Prostate gland (tissue), 2 donors: ENCODE data around the gene MYO18B. TPM values are rescaled to one million over a fixed set of nuclear protein-coding genes. Genes with fewer than 3 reads are reported as not detected.

Experiments used
- DNase-seq: peaks from one replicate; pipeline ENCODE4 v3.0.0-alpha.2; 2019; ENCODE audit warnings: low spot score
- H3K27ac ChIP-seq, 2 donors: fragments of 200-600 bp; sonication (generic); 2 replicates each; pipeline ENCODE4 v1.5.1; 2017 to 2019
- H3K27me3 ChIP-seq: fragments of 200-600 bp; sonication (generic); replicated peaks from 2 replicates; pipeline ENCODE4 v1.5.1; 2019; ENCODE audit not compliant: insufficient read depth
- H3K36me3 ChIP-seq, 2 donors: fragments of 200-600 bp; sonication (generic); 1 replicate in 1 of 2; 2 replicates in 1 of 2; pipeline versions ENCODE4 v1.5.1 to v1.8.1; 2017 to 2019
- H3K4me1 ChIP-seq: fragments of 200-600 bp; sonication (generic); replicated peaks from 2 replicates; pipeline ENCODE4 v1.5.1; 2019
- H3K4me3 ChIP-seq, 2 donors: fragments of 200-600 bp; sonication (generic); 2 replicates each; pipeline ENCODE4 v1.5.1; 2017 to 2019
- H3K9me3 ChIP-seq: fragments of 200-600 bp; sonication (generic); 2 replicates; pipeline ENCODE4 v1.5.1; 2017
- CTCF ChIP-seq, 4 experiments: fragments of 200-600 bp in 2 of 4; fragments of 450-650 bp in 2 of 4; sonication (generic) in 2 of 4; IDR thresholded peaks; 1 replicate in 3 of 4; 2 replicates in 1 of 4; pipeline ENCODE4 v1.5.1; 2016 to 2019; ENCODE audit warnings: antibody characterized with exemption in 4 of 4, mild to moderate bottlenecking in 2 of 4, moderate library complexity in 2 of 4
- POLR2A ChIP-seq: fragments of 450-650 bp; IDR thresholded peaks from one replicate; pipeline ENCODE4 v1.6.1; 2016; ENCODE audit warnings: antibody characterized with exemption, mild to moderate bottlenecking
- POLR2AphosphoS5 ChIP-seq: sonication (generic); formaldehyde crosslinking; IDR thresholded peaks from one replicate; pipeline ENCODE4 v1.6.1; 2017; ENCODE audit warnings: antibody characterized with exemption
- WGBS: methylation state at CpG from one replicate; pipeline ENCODE4 v1.1.5; 2018; 5-methylcytosine and 5-hydroxymethylcytosine counted together
- intact Hi-C: fragments of 100-400 bp; cut with DNase I; formaldehyde crosslinking; loops from one replicate; pipeline ENCODE4 v1.14.2; 2022
- total RNA-seq, 2 donors: library from RNA; depleted of rRNA; stranded (reverse); fragments of >200 nt; gene quantifications; one replicate each; pipeline ENCODE4 v1.1.0, GENCODE V29; 2016

Gene MYO18B
- total RNA-seq, 2 donors from 2014 or later = 3.1 to 7.1 TPM

DNA sequence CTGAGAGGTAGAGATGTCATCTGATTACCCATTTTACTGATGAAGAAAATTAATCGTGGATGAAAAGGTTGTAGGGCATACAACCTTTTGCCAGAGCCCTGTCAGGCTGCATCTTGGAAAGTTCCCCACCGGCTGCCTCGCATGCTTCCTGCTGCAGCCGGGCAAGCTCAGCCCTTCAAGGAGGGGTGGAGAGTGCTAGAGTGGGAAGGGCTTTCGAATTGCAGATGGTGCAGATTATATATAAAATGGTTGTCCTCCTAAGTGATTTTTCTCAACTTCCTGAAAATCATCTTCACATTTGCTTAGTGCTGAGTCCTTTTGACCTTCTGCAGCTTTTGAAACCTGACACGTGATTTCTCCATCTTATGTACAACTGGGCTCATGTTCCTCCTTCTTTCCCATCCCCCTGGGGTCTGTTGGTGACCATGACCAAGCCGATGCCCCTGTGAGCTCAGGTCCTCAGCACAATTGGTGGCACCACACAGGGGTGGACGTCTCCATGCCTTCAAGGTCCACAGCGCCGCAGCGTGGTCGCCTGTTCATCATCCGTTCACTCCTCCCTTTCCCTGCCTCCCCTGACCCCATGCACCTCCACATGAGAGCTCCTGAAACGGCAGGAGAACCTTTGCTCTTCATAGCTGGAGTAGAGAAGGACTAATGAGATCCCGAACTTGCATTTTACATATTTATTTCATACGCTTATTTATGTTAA is 47.6 kb upstream of the MYO18B start:
- DNase-seq = no peak
- intact Hi-C loops = loop anchor here (10.0 kb wide), 1 partner anchor 150 kb away; no protein-coding TSS in a partner anchor
- Histone ChIP-seq H3K4me1 (no peaks in the 10 kb centered on the region), H3K4me3 (no peak overlapping the region), H3K27ac (no peak overlapping the region), H3K27me3 (no peaks in the 10 kb centered on the region), H3K9me3 (no peaks in the 10 kb centered on the region), H3K36me3 (no peaks in the 10 kb centered on the region)
- TF ChIP-seq POLR2A = no peak
- no peak for TF ChIP-seq CTCF (IDR thresholded peaks at IDR 0.05)
- no peak for TF ChIP-seq POLR2AphosphoS5
- 89% methylated on average over 16 of the region's 16 CpGs for WGBS

- H3K36me3 ChIP-seq = no peaks in the 10 kb centered on the region
- H3K4me1 ChIP-seq = no peaks in the 10 kb centered on the region
- intact Hi-C loops = loop anchor here (10.0 kb wide), 1 partner anchor 150 kb away; no protein-coding TSS in a partner anchor
- H3K4me3 ChIP-seq = no peak overlapping the region
- H3K27me3 ChIP-seq = no peaks in the 10 kb centered on the region
- DNase-seq = no peak
- H3K9me3 ChIP-seq = no peaks in the 10 kb centered on the region
- TF ChIP-seq POLR2AphosphoS5 (no peak), CTCF (IDR thresholded peaks at IDR 0.05) (no peak), POLR2A (no peak)
- WGBS = 91% methylated on average over 5 of the region's 5 CpGs
- no peak overlapping the region for H3K27ac ChIP-seq
These were observed 46.8 kb upstream of the MYO18B start for GRCh38 chr22:25695146-25695545.

DNA sequence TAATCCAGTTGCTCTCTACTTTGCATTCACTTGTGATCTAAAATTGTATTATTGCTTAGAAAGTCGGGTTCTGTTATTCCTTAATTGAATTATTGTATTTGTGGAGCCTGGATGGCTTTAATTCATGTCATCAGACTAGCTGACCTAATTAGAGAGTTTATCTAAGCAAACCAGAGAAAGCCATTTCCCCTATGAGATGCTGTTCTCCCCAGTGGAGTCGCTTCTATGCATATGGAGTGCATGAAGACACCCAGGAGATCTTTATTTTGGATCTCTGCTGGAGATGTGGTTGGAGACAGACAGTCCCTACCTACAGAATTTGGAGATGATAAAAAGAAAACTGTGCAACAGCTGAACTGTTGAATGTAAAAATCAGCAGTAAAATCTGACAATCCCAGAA is 45.2 kb upstream of the MYO18B start:
- intact Hi-C loops = loop anchor here (10.0 kb wide), 1 partner anchor 152 kb away; no protein-coding TSS in a partner anchor
- H3K9me3 ChIP-seq = no peaks in the 10 kb centered on the region
- no peak for DNase-seq
- H3K36me3 ChIP-seq = no peaks in the 10 kb centered on the region
- H3K27ac ChIP-seq = peak overlapping the region in 1 of 2 donors; percentile 17
- H3K27me3 ChIP-seq = no peaks in the 10 kb centered on the region
- H3K4me3 ChIP-seq = no peak overlapping the region
- no peaks in the 10 kb centered on the region for H3K4me1 ChIP-seq
- WGBS = 41% methylated on average over 2 of the region's 2 CpGs
- TF ChIP-seq POLR2AphosphoS5 (no peak), POLR2A (no peak), CTCF (IDR thresholded peaks at IDR 0.05) (no peak)

DNA sequence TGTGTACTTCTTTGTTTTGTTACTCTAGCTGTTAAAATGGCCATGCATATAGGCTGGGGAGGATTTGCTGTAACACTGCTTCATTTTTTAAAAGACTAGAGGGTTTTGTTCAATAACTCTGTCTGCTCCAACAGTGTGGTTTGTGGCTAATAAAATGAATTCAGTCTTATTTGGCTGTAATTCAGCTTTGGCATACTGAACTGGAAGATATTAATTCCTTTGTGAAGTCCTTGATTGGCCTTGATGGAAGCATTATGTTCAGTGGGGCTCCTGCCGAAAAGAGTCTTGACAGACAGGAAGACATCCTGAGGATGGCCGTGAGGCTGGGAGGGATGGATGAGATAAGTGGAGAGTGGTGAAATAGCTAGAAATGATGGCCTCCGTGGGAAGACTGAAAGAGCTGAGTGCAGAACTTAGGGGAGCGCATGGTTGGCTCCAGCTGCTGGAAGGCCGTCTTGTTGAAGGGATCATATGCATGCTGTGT is 44.8 kb upstream of the MYO18B start:
- intact Hi-C loops = loop anchor here (10.0 kb wide), 1 partner anchor 152 kb away; no protein-coding TSS in a partner anchor
- TF ChIP-seq POLR2AphosphoS5 = no peak

DNA sequence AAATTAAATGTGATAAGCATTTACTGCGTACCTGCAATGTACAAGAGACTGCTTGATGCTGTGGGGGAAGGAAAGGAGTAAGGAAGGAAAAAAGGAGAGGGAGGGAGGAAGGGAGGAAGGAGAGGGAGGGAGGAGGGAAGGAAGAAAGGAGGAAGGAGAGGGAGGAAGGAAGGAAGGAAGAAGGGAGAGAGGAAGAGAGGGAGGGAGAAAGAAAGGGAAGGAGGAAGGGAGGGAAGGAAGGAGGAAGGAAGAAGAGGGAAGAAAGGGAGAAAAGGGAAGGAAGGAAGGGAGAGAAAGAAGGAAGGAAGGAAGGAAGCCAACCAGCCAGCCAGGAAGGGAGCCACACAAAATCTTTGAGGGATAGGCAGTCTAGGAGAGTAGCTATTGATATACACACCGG is 44.0 kb upstream of the MYO18B start:
- WGBS = 85% methylated on average over 2 of the region's 2 CpGs
- H3K27me3 ChIP-seq = no peaks in the 10 kb centered on the region
- no peaks in the 10 kb centered on the region for H3K4me1 ChIP-seq
- intact Hi-C loops = loop anchor here (10.0 kb wide), 1 partner anchor 153 kb away; no protein-coding TSS in a partner anchor
- no peak overlapping the region for H3K27ac ChIP-seq
- H3K36me3 ChIP-seq = no peaks in the 10 kb centered on the region
- H3K4me3 ChIP-seq = no peak overlapping the region
- H3K9me3 ChIP-seq = no peaks in the 10 kb centered on the region
- TF ChIP-seq CTCF (IDR thresholded peaks at IDR 0.05) (no peak), POLR2AphosphoS5 (no peak), POLR2A (no peak)
- no peak for DNase-seq

More for the DNA sequence above, 44.8 kb upstream of the MYO18B start:
- Histone ChIP-seq H3K27me3 (no peaks in the 10 kb centered on the region), H3K4me1 (no peaks in the 10 kb centered on the region), H3K9me3 (no peaks in the 10 kb centered on the region), H3K27ac (peak overlapping the region in 1 of 2 donors; percentile 17), H3K4me3 (no peak overlapping the region), H3K36me3 (no peaks in the 10 kb centered on the region)
- WGBS = 64% methylated on average over 5 of the region's 5 CpGs
- no peak for DNase-seq
